C1 segment of cervical spinal cord (tissue), 14 donors: ENCODE results near the gene PECR.
"Not testable (repeated sequence)": the region's sequence is repeated elsewhere in the genome, so short reads cannot be mapped to it uniquely, and the experiment has no call there.

ENCODE experiments used
- DNase-seq, 14 donors: peaks; one replicate each; lab custom pipeline; 2025; lab: John Stamatoyannopoulos, UW

Gene PECR

DNA sequence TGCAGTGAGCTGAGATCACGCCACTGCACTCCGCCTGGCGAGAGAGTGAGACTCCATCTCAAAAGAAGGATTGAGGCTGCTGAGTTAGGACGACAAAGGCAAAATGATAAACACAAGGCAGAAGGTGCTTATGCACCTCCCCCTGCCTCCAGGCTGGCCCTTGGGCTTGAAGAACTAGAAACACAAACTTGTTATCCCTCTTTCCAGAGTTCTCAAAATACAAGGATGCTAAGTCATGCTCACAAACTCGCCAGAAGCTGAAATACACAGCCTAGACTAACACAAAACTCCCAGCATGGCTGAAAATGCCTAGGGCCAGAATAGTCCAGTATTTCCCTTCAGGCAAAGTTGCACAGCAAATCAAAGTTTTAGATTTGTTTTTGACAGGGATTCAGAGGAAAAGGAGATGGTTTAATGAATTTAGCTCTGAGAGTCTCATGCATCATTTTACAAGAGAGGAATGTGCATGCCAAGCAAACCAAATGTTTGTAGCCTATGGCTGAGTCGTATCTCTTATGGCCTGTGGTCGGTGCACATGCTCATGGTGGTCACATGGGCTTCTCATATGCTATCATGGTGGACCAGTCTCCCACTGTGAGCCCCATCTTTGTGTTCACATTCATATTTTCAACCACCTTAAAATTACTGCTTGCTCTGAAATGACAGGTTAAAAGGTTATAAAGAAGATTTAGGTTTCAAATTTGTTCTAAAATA lies 52.0 kb downstream of the PECR start:
- DNase-seq: no peak

DNA sequence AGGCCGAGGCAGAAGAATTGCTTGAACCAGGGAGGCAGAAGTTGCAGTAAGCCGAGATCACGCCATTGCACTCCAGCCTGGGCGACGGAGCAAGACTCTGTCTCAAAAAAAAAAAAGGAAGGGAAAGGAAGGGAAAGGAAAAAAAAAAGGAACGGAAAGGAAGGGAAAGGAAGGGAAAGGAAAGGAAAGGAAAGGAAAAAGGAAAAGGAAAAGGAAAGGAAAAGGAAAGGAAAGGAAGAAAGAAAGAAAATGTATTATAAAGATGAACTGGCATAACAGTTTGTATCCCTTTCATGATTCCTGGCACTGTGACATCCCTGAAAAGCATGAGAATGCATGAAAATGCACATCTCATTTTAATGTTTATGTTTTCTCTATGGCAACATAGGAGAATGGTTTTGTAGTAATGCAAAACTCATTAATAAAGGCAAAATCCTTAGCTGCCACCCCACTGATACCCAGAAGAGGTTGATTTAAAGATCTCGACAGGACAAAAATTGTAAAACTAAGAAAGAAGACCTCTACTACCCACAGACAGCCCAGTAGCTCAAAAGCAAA lies 56.8 kb downstream of the PECR start:
- no peak for DNase-seq

DNA sequence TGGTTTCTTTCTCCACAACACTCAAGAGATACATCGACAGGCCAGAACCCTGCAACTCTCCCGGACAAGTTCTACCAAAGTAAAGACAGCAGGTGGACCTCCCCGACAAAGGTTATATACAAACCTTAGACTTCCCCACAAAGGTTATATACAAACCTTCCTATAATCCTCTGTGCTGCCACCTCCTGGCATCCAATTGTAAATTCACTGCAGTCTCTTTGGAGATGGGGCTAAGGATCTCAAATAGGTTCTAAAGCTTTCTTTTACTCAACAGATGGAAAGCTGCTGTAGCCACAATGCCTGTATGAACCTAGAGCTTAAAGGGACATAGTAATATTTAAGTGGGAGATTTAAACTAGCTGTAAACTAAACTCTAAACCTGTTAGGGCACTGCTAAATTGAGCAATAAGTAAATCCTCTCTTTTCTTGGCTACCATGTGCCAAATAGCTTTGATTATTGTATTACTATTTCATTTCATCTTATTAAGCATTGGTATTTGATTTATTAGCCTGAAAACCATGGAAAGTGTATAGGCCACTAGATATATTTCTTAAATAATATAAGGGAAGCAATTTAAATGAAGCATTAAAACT lies 58.5 kb downstream of the PECR start:
- DNase-seq: peak in 1 of 14 donors; percentile 23

DNA sequence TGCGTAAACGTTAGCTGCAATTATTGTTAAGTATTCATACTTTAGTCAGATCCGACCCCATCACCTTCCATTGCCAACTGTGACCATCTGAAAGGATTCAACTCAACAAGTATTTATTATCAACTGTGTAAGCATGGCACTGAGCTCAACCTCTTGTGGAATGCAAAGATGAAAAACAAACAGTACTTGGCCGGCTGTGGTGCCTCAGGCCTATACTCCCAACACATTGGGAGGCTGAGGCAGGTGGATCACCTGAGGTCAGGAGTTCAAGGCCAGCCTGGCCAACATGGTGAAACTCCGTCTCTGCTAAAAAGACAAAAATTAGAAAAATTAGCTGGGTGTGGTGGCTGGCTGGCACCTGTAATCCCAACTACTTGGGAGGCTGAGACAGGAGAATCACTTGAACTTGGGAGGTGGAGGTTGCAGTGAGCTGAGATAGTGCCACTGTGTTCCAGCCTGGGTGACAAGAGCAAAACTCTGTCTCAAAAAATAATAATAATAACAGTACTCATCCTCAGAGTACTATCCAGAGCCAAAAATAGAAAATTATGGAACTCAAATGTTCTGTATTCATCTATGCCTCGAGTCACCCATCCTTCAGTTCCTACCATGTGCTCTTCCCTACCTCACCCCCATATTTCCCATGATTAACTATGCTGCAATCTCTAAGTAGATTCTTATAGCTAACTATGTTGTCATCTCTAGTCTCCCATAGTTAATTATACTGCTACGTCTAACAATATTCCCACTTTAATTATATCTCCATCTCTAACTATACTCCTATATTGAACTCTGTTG lies 59.6 kb downstream of the PECR start:
- DNase-seq: no peak

DNA sequence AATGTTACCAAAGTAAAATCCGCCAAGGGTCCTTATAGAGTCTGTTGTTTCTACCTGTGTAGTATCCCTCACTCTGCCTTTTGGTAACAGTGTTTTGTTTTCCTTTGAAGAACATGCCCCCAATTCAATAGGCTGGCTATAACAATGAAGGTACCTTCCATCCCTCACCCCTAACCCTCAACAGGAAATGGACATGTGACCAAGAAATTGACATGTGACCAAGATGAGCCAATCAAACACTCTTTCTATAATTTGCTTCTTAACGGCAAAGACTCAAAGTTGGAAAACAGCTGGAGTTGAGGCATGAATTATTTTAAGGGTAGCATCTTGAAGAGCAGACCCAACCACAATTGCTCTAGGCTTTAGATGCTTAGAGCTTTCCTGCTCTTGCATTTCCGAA lies 62.9 kb downstream of the PECR start:
- DNase-seq: no peak

DNA sequence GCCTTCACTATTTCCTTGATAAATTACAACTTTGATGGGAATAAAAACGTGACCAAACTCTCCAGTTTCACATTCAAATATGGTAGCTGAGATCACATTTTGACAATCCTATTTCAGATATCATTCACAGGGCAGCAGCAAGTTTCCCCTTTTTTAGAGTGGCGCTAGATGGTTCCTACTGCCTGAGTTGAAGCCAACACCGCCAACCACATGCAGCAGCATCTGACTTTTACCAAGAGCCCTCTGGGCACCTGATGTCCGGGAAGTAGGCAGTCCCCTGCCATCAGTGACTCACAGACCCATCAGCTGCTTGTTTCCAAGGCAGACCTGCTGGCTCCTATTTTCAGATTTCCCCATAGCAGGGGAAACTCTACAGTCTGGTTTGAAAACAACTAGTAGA lies 64.2 kb downstream of the PECR start:
- DNase-seq: peak in 2 of 14 donors; percentile 48 to 56

DNA sequence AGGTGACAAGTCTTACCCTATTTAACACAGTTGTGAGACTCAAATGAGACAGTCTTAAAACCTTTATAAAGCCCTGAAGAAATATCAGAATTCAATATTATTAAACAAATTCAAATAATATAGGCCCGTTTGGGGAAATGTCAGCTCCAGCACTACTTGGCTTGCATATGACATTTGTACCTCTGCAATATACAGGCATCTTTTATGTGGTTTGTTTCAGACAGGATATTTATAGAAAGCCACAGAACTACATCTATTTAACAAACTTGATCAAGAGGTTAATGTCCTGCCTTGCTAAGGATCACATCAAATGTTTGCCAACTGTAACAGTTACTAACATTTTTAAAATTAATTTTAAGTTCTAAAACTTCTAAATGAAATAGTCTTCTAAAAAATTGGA lies 65.0 kb downstream of the PECR start:
- no peak for DNase-seq

DNA sequence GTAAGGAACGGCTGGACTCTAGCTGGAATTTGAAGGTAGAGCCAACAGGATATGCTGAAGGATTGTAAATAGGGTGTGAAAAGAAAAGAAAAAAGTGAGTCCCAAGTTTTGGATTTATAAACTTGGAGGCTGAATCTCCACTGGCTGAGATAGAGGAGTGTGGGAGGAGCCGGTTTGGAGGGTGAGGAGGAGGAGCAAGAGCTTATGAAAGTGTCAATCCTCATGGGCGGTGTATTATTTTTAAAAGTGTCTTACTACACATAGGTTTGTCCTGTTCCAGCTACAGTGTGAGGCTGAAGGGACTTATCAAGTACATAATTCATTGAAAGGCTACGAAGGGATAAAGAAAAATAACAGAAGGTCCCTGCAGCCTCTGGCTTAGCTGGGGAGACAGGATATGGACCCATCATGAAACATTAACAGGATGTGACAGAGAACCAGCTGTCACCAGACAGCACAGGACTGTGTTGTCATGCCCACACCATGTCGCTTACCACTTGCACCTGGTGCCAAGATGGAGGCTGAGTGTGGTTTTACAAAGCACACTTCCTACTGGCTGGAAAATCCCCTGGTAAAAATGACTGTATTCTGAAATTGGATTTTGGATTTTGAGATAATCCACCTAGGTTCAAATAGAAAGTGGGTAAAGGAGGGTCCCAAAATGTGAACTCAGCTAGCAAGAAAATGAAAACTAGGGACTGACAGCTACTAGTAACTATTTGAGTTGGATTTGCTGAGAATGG lies 65.7 kb downstream of the PECR start:
- peak in 1 of 14 donors; percentile 89 for DNase-seq

DNA sequence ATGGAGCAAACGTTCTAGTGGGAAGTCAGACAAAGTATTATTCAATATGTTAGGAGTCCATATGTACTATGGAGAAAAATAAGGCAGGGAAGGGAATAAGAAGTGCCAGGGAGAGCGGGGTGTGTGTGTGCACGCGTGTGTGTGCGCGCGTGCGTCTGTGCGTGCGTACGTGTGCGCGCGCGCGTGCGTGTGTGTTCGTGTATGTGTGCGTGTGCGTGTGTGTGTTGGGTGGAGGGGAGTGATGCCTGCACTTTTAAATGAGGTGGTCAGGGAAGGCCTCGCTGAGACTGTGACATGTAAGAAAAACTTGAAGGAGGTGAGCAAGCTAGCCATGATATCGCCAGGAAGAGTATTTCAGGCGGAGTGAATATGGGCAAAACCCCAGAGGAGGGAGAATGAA lies 66.6 kb downstream of the PECR start:
- no peak for DNase-seq

DNA sequence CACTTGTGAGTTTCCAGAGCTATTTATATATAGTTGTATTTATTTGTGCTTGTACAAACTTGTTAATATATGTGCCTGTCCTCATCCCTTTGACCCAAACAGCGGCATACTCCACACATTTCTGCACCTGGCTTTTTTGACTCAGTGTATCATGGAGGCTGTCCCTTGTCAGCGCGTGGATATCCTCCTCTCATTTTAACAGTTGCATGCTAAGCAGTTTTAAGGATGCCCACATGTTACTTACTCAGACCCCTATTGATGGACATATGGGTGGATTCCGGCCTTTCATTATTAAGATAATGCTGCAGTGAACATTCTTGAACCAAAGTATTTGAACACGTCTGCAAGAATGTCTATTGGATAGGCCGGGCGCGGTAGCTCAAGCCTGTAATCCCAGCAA lies 67.6 kb downstream of the PECR start:
- DNase-seq: peak in 1 of 14 donors; percentile 6

DNA sequence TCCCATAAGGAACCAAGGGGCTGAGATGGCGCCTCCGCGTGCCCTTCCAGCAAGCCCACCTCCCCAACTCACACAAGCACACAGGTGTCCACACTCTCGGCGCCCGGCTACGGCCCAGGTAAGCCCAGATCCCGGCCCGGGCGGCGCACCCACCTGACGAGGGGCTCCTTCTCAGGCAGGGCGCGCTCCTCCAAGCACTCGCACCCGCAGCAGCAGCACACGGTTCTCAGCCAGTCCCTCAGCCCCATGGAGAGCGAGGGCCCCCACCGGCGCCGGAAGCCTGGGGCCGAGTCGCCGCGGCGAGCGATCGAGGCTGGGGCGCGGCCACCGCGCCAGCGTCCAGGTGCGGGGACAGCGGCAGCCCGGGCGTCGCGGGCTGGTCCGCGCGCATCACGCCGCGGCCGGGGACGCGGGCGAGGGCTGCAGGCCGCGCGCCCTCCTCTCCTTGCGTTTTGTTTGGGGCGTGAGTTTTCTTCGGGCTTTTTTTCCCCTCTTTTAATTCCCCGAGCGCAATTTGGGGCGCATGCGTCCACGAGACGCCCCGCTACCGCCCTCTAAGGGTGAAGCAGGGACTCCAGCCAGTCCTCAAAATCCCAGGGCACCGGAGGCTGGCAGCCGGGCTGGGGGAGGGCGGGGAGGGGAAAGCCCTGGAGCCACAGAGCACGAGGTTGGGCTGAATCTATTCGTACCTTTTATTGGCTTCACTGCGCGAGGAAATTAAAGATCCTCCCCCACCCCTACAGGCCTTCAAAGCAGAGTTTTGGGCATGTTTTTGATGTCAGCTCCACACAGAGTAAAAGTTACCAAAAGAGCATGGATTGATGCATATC lies 68.3 kb downstream of the PECR start, which contains the start of gene MREG:
MREG (minus strand) TSS at position 472 of the 830 bp plus-strand sequence; CDS start at position 248, 224 bp downstream.
- DNase-seq: peak in 13 of 14 donors; percentile 5 to 75 (median 62)

DNA sequence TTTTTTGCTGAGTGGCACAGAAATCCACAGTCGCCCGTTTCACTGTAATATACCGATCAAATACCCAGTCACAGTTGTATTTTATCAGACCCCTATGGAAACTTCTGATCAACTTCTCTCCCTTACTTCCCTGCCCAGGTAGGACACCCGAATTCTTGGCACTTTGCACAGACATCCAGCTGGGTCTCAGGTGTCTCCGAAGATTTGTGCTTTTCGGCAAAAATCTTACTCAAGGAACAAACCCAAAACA lies 68.9 kb downstream of the PECR start:
- DNase-seq: peak in 1 of 14 donors; percentile 52

DNA sequence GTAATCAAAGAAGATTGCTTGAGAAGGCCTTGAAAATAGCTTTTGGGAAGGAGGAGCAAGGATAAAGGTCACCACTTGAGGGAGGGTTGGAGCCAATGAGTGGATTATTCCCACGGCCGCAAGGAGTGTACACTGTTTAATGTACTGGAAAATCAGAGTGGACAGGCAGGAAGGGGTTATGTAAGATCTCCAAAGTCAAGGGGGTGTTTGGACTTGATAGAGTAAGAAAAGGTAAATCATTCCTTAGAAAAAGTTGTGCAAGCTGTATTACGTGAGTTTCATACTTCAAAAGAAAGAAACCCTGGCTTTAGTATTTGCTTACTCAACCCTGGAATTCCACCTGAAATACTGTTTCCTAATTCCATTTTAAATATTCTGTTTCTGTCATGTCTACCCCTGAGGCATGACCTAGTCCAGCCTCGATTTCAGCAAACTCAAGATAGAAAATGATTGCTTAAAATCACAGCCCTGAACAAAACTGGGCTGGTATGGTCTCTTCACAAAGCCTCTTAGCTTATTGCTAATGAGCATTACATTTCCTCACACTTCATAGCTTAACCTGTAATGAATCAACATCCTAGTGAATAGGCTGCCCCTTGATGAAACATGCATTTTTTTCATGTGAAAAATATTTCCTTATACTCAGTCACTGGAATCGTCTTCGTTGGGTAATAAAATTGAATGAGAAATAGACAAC lies 69.3 kb downstream of the PECR start:
- DNase-seq: peak in 1 of 14 donors; percentile 74

DNA sequence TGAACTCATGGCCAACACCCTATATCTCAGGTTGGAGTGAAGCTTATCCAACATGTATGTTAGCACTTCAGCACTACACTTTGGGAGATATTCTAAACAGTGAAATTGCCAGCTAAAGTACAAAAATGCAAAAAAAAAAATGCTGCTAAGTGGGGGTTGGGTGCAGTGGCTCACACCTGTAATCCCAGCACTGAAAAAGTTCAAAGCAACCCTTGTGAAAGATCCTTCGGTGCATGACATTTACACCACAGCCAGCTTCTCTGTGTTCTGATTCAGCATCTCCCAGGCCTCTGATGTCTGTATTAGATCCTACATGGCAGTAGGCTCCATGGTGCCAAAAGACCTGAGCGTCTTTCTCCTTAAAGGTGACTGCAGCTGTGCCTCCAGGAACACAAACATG lies 72.4 kb downstream of the PECR start:
- DNase-seq: not testable (repeated sequence)

DNA sequence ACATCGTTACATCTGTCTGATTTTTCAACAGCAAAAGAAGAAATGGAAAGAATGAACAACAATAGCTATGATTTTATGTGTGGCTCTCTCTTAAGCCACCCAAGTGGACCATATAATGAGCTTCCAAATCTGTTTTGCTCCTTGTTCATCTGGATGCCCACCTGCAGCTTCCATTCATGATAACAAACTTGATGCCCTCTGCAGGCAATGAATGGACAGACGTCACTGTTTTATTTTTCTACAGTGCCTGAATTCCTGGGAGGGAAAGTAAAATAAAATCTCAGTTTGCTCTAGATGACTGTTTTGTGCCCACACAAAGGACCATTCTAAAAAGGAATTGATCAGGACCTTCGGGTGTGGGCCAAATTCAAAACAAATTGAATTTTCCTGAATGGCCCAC lies 73.2 kb downstream of the PECR start:
- no peak for DNase-seq

DNA sequence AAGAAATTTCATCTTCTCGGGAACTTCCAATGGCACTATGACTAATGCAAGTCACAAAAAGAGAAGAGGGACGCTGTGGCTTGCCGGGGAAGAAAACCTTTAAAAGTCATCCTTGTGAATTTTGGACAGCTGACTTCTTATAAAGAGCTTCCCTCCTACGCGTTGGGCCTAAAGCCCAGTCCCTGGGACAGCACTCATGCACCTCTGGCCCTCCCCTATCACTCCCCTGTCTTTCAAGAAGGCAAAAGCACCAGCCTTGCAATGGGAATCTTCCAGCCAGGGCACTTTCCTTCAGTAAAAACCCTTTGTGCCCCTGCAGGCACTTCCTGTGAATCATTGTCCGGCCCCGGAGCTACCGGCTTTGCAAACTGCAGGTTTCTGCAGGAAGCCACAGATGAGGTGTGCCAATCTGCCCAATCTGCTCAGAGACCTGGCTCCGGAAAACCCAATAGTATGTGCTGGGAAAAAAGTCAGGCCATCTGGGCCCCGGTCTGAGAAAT lies 75.4 kb downstream of the PECR start:
- DNase-seq: peak in 6 of 14 donors; percentile 3 to 91 (median 20)

DNA sequence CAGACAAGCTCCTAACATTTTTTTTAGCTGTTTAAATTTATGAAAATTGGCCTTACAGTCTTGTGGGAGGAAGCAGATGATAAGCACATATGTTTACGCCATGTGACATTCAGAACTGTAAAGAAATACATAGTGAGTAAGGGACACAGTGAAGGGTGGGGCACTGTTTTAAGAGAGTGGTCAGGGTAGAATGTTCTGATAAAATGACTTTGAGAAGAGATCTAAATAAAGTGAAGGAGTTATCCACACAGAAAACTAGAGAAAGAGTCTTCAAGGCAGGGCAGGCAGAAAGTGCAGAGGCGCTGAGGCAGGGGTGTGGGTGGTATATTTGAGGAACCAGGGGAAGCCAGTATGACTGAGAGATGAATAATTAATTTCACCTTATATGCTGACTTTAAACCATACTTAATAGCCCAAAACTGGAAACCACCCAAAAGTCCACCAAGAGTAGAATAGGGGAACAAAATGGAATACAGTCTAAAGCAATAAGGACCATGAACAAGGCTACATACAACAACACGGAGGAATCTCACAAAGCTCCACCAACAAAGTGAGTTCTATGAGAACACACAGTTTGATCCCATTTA lies 76.8 kb downstream of the PECR start:
- DNase-seq: no peak

DNA sequence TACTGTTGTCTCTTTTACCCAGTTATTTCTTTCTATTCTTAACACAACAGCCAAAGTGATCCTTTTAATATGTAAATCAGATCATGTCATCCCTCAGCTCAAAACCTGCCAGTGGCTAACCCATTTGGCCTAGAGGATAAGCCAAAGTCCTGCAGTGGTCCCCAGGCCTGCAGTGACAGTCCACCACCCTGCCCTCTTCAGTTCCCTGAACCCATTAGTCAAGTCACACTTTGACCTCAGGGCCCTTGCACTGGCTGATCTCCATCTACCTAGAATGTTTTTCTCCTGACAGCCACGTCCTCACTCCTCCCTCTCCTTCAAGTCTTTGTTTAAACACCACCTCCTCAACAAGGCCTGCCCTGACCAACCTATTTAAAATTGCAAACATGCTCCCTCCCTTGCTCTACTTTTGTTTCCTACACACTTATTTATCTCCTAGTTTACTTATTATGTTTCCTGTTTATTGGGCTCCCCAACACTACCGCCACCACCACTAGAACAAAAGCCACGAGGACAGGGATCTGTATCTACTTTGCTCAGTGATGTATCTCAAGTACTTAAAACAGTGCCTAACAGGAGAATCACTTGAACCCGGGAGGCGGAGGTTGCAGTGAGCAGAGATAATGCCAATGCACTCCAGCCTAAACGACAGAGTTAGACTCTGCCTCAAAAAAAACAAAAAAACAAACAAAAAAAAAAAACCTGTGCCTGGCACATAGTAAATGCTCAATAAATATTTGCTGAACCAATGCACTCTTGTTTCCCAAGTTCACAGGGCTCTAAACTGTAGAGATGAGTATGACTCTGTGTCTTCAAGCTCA lies 77.5 kb downstream of the PECR start:
- DNase-seq: no peak

DNA sequence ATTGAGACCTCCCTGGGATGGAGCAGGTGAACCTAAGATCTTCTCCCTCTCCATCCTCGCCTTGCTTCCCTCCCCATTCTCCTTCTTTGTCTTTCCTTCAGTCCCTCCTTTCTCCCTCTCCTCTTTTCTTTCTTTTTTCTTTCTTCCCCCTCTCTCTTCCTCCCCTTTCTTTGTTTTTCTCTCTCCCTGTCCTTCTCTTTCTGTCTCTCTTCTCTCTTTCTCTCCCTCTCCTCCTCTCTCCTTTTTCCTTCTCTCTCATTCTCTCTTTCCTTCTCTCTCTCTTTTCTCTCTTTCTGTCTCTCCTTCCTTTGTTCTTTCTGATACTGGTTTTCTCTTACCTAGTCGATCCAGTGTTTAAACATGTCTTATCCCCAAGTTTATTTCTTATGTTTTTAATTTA lies 78.9 kb downstream of the PECR start:
- no peak for DNase-seq
